GM23248 (cell line): ENCODE measurements around the gene SLIT3. TPM values are rescaled to one million over a fixed set of nuclear protein-coding genes. Genes with fewer than 3 reads are reported as not detected.

Experiments used
- DNase-seq: peaks from one replicate; pipeline ENCODE4 v3.0.0-alpha.2; 2015
- H2AFZ ChIP-seq: fragments of 200-600 bp; sonication (generic); 2 replicates; pipeline ENCODE4 v1.6.1; 2016; ENCODE audit warnings: antibody characterized with exemption
- H3F3A ChIP-seq: fragments of 200-600 bp; sonication (generic); 2 replicates; pipeline ENCODE4 v1.6.1; 2016; ENCODE audit warnings: mild to moderate bottlenecking, antibody characterized with exemption, mixed run types; ENCODE audit not compliant: insufficient read depth
- H3K27ac ChIP-seq: fragments of 200-600 bp; sonication (generic); 2 replicates; pipeline ENCODE4 v1.5.1; 2016; ENCODE audit warnings: mild to moderate bottlenecking
- H3K27me3 ChIP-seq: fragments of 200-600 bp; sonication (generic); replicated peaks from 2 replicates; pipeline ENCODE4 v1.6.1; 2016; ENCODE audit warnings: mild to moderate bottlenecking; ENCODE audit not compliant: insufficient read depth
- H3K36me3 ChIP-seq: fragments of 200-600 bp; sonication (generic); 2 replicates; pipeline ENCODE4 v1.6.1; 2016; ENCODE audit warnings: low read depth, mild to moderate bottlenecking
- H3K4me1 ChIP-seq: fragments of 200-600 bp; sonication (generic); 2 replicates; pipeline ENCODE4 v1.6.1; 2016; ENCODE audit warnings: mild to moderate bottlenecking; ENCODE audit not compliant: insufficient read depth
- H3K4me2 ChIP-seq: fragments of 200-600 bp; sonication (generic); one replicate; pipeline ENCODE4 v1.6.1; 2016; ENCODE audit warnings: mild to moderate bottlenecking; ENCODE audit not compliant: unreplicated experiment
- H3K4me3 ChIP-seq: fragments of 200-600 bp; sonication (generic); 2 replicates; pipeline ENCODE4 v1.5.1; 2016; ENCODE audit warnings: mild to moderate bottlenecking
- H3K79me2 ChIP-seq: fragments of 200-600 bp; sonication (generic); 2 replicates; pipeline ENCODE4 v1.6.1; 2016; ENCODE audit warnings: mild to moderate bottlenecking; ENCODE audit not compliant: insufficient read depth
- H3K9ac ChIP-seq: fragments of 200-600 bp; sonication (generic); 2 replicates; pipeline ENCODE4 v1.6.1; 2016; ENCODE audit warnings: mild to moderate bottlenecking
- H3K9me2 ChIP-seq: fragments of 200-600 bp; sonication (generic); 2 replicates; pipeline ENCODE4 v1.6.1; 2016; ENCODE audit warnings: mixed run types, mild to moderate bottlenecking, moderate library complexity; ENCODE audit not compliant: insufficient read depth
- H3K9me3 ChIP-seq: fragments of 200-600 bp; sonication (generic); one replicate; pipeline ENCODE4 v1.6.1; 2017; ENCODE audit warnings: low read depth
- H4K20me1 ChIP-seq: fragments of 200-600 bp; sonication (generic); 2 replicates; pipeline ENCODE4 v1.6.0; 2016; ENCODE audit not compliant: insufficient read depth
- EZH2 ChIP-seq: fragments of 200-600 bp; sonication (generic); IDR thresholded peaks from 2 replicates; pipeline ENCODE4 v1.6.1; 2018; ENCODE audit warnings: antibody characterized with exemption, mild to moderate bottlenecking; ENCODE audit not compliant: insufficient read depth, poor library complexity, severe bottlenecking
- EZH2phosphoT487 ChIP-seq: fragments of 200-600 bp; sonication (generic); IDR thresholded peaks from 2 replicates; pipeline ENCODE4 v1.6.1; 2018; ENCODE audit warnings: antibody characterized with exemption, moderate library complexity, mild to moderate bottlenecking, low read depth; ENCODE audit not compliant: insufficient read depth
- whole genome bisulfite sequencing, 2 experiments: methylation state at CpG; one replicate each; pipeline ENCODE4 v1.1.6; 2015 to 2017; ENCODE audit warnings: low lambda C conversion rate in 2 of 2, low coverage in 1 of 2; ENCODE audit errors: missing lambda C conversion rate in 2 of 2; 5-methylcytosine and 5-hydroxymethylcytosine counted together
- in situ Hi-C: fragments of 300-500 bp; cut with MboI; formaldehyde crosslinking; loops from 2 replicates; pipeline ENCODE4 v1.15.0; 2020
- polyA plus RNA-seq: library from polyadenylated mRNA; unstranded; fragments of >200 nt; fragmentation: Nextera tagmentation; extraction: Ambion mirVana; gene quantifications from 2 replicates; pipeline ENCODE4 v1.2.1, GENCODE V29; 2016
- total RNA-seq: library from RNA; depleted of rRNA; stranded (reverse); fragments of >200 nt; shearing (Covaris generic); gene quantifications from 2 replicates; pipeline ENCODE4 v1.2.3, GENCODE V29; 2014

Gene SLIT3
- total and polyA plus RNA-seq, 2 experiments from 2014 or later, result 61.9 to 100 TPM

- no peak overlapping the region for H3K4me2 ChIP-seq
- no peaks in the 10 kb centered on the region for H3F3A ChIP-seq
- no peaks in the 10 kb centered on the region for H3K9me2 ChIP-seq
- peaks cover 9% of the 10 kb centered on the region; the same call in 1 of the 2 replicates for H3K36me3 ChIP-seq
- no peaks in the 10 kb centered on the region for H3K27me3 ChIP-seq
- no peak overlapping the region for H3K4me3 ChIP-seq
- H3K9ac ChIP-seq, result no peak overlapping the region
- no peaks in the 10 kb centered on the region for H4K20me1 ChIP-seq
- H3K27ac ChIP-seq, result no peak overlapping the region
- TF ChIP-seq EZH2phosphoT487, result no peak
- TF ChIP-seq EZH2, result no peak
- H3K9me3 ChIP-seq, result no peaks in the 10 kb centered on the region
- WGBS, 2 experiments, result 66 to 82% methylated on average over 3 of the region's 3 CpGs
- in situ Hi-C loops, result no loop called here
- H2AFZ ChIP-seq, result no peak overlapping the region
- H3K4me1 ChIP-seq, result no peaks in the 10 kb centered on the region
- no peak for DNase-seq
- H3K79me2 ChIP-seq, result no peaks in the 10 kb centered on the region
Observed at GRCh38 chr5:168780888-168781287, 520.1 kb downstream of the SLIT3 start.

- Histone ChIP-seq H3K4me2 (no peak overlapping the region), H3K36me3 (peaks cover 5% of the 10 kb centered on the region; the same call in 1 of the 2 replicates), H3K27ac (no peak overlapping the region), H3K79me2 (no peaks in the 10 kb centered on the region), H2AFZ (no peak overlapping the region), H3K4me1 (no peaks in the 10 kb centered on the region), H3K9ac (no peak overlapping the region), H3K9me2 (no peaks in the 10 kb centered on the region), H3K9me3 (no peaks in the 10 kb centered on the region), H3K4me3 (no peak overlapping the region), H4K20me1 (no peaks in the 10 kb centered on the region), H3F3A (no peaks in the 10 kb centered on the region), H3K27me3 (no peaks in the 10 kb centered on the region)
- in situ Hi-C loops, result no loop called here
- WGBS, 2 experiments, result 95 to 100% methylated on average over 3 of the region's 3 CpGs
- TF ChIP-seq EZH2 (no peak), EZH2phosphoT487 (no peak)
- no peak for DNase-seq
Observed at GRCh38 chr5:168779333-168779732, 521.6 kb downstream of the SLIT3 start.

- TF ChIP-seq EZH2 (no peak), EZH2phosphoT487 (no peak)
- H3K27me3 ChIP-seq, result no peaks in the 10 kb centered on the region
- H4K20me1 ChIP-seq, result no peaks in the 10 kb centered on the region
- H3F3A ChIP-seq, result no peaks in the 10 kb centered on the region
- H3K9ac ChIP-seq, result no peak overlapping the region
- DNase-seq, result no peak
- no peaks in the 10 kb centered on the region for H3K9me2 ChIP-seq
- H3K4me3 ChIP-seq, result no peak overlapping the region
- H2AFZ ChIP-seq, result no peak overlapping the region
- no peaks in the 10 kb centered on the region for H3K9me3 ChIP-seq
- in situ Hi-C loops, result no loop called here
- peaks cover 5% of the 10 kb centered on the region; the same call in 1 of the 2 replicates for H3K36me3 ChIP-seq
- no peaks in the 10 kb centered on the region for H3K79me2 ChIP-seq
- no peaks in the 10 kb centered on the region for H3K4me1 ChIP-seq
- WGBS, 2 experiments, result 85 to 91% methylated on average over 10 of the region's 10 CpGs
- no peak overlapping the region for H3K4me2 ChIP-seq
- H3K27ac ChIP-seq, result no peak overlapping the region
Observed at GRCh38 chr5:168778536-168778935, 522.4 kb downstream of the SLIT3 start.

- H3K27me3 ChIP-seq, result no peaks in the 10 kb centered on the region
- peaks cover 5% of the 10 kb centered on the region; the same call in 1 of the 2 replicates for H3K36me3 ChIP-seq
- H2AFZ ChIP-seq, result no peak overlapping the region
- H3K27ac ChIP-seq, result no peak overlapping the region
- H3K79me2 ChIP-seq, result no peaks in the 10 kb centered on the region
- no peak for TF ChIP-seq EZH2phosphoT487
- no peak for TF ChIP-seq EZH2
- no peaks in the 10 kb centered on the region for H3K9me3 ChIP-seq
- no peak for DNase-seq
- H3K9ac ChIP-seq, result no peak overlapping the region
- H3F3A ChIP-seq, result no peaks in the 10 kb centered on the region
- no peak overlapping the region for H3K4me2 ChIP-seq
- no peak overlapping the region for H3K4me3 ChIP-seq
- no peaks in the 10 kb centered on the region for H4K20me1 ChIP-seq
- no peaks in the 10 kb centered on the region for H3K4me1 ChIP-seq
- in situ Hi-C loops, result no loop called here
- WGBS, 2 experiments, result 81 to 94% methylated on average over 2 of the region's 2 CpGs
- no peaks in the 10 kb centered on the region for H3K9me2 ChIP-seq
Observed at GRCh38 chr5:168777651-168778050, 523.3 kb downstream of the SLIT3 start.

- H3K4me2 ChIP-seq, result no peak overlapping the region
- H3K9me3 ChIP-seq, result no peaks in the 10 kb centered on the region
- H3K79me2 ChIP-seq, result no peaks in the 10 kb centered on the region
- H3F3A ChIP-seq, result no peaks in the 10 kb centered on the region
- H3K4me1 ChIP-seq, result no peaks in the 10 kb centered on the region
- DNase-seq, result no peak
- TF ChIP-seq EZH2 (no peak), EZH2phosphoT487 (no peak)
- H3K4me3 ChIP-seq, result no peak overlapping the region
- H4K20me1 ChIP-seq, result no peaks in the 10 kb centered on the region
- H2AFZ ChIP-seq, result no peak overlapping the region
- 54% methylated on average over 9 of the region's 9 CpGs for WGBS, 2 experiments
- no peak overlapping the region for H3K27ac ChIP-seq
- peaks cover 11% of the 10 kb centered on the region; the same call in 1 of the 2 replicates for H3K36me3 ChIP-seq
- H3K27me3 ChIP-seq, result no peaks in the 10 kb centered on the region
- in situ Hi-C loops, result no loop called here
- no peak overlapping the region for H3K9ac ChIP-seq
- no peaks in the 10 kb centered on the region for H3K9me2 ChIP-seq
Observed at GRCh38 chr5:168776070-168776469, 524.9 kb downstream of the SLIT3 start.
